HepG2 (cell line): Measurements from ENCODE around the gene CAPZB. TPM values are rescaled to one million over a fixed set of nuclear protein-coding genes. Genes with fewer than 3 reads are reported as not detected.

Source experiments
- ATAC-seq: fragments of 200-7000 bp; cut with Tn5 transposase; 3 replicates; pipeline ENCODE4 v1.9.1; 2020; ENCODE audit warnings: mild to moderate bottlenecking, moderate library complexity
- BruUV-seq: library from RNA; stranded (reverse); fragments of 400-500 nt; replicated peaks from 2 replicates; lab custom pipeline; 2021; lab: Mats Ljungman, UMichigan
- CTCF ChIA-PET: fragments of 300-600 bp; formaldehyde crosslinking; extraction: SDS; loops from one replicate; lab custom pipeline; 2021; ENCODE audit warnings: low total read pairs, inconsistent platforms, low intra/inter-chr PET ratio; lab: Yijun Ruan, JAX
- POLR2A ChIA-PET: fragments of 350-600 bp; sonication (Branson Sonifier 250); formaldehyde crosslinking; loops from one replicate; lab custom pipeline; 2020; ENCODE audit warnings: antibody characterized with exemption, inconsistent platforms; lab: Yijun Ruan, JAX
- DNase-seq: peaks from one replicate; pipeline ENCODE4 v3.0.0-alpha.2; 2015; ENCODE audit warnings: low spot score
- FAIRE-seq: peaks from 3 replicates; lab custom pipeline; 2011; peaks lifted over from hg19 to GRCh38; lab: Jason Lieb, UNC
- H2AFZ ChIP-seq: one replicate; pipeline ENCODE4 v1.6.1; 2011; ENCODE audit warnings: low read length, inconsistent platforms
- H3K27ac ChIP-seq: fragments of 300-600 bp; 3 replicates; pipeline ENCODE4 v1.8.0; 2011; ENCODE audit warnings: mixed run types, mild to moderate bottlenecking, mixed read lengths, low read length, inconsistent platforms; ENCODE audit not compliant: insufficient read depth; ENCODE audit errors: extremely low read length
- H3K27me3 ChIP-seq, 2 experiments: fragments of 200-600 bp in 1 of 2; 2 replicates in 1 of 2; 3 replicates in 1 of 2; pipeline versions ENCODE4 v1.6.0 to v1.8.0; 2011; ENCODE audit warnings: low read length in 2 of 2, mild to moderate bottlenecking in 2 of 2, moderate library complexity in 2 of 2, inconsistent platforms in 1 of 2; ENCODE audit not compliant: insufficient read depth in 2 of 2, control insufficient read depth in 1 of 2
- H3K36me3 ChIP-seq, 2 experiments: fragments of 200-600 bp in 1 of 2; replicated peaks in 1 of 2; 2 replicates in 1 of 2; 3 replicates in 1 of 2; pipeline versions ENCODE4 v1.5.1 to v1.8.0; 2011; ENCODE audit warnings: low read length in 2 of 2, inconsistent platforms in 1 of 2; ENCODE audit not compliant: insufficient read depth in 2 of 2, control insufficient read depth in 1 of 2
- H3K4me1 ChIP-seq: 2 replicates; pipeline ENCODE4 v1.5.1; 2012; ENCODE audit warnings: low read length, inconsistent platforms; ENCODE audit not compliant: insufficient read depth
- H3K4me2 ChIP-seq: 2 replicates; pipeline ENCODE4 v1.6.0; 2011; ENCODE audit warnings: low read depth, low read length, inconsistent platforms
- H3K4me3 ChIP-seq, 3 experiments: fragments of 200-600 bp in 1 of 3; sonication (generic), shearing (Covaris generic) in 1 of 3; replicated peaks in 1 of 3; 2 replicates each; pipeline ENCODE4 v1.5.1; 2011 to 2016; ENCODE audit warnings: low read length in 3 of 3, inconsistent platforms in 2 of 3, low read depth in 2 of 3, mild to moderate bottlenecking in 2 of 3, control low read depth in 1 of 3, mixed read lengths in 1 of 3; ENCODE audit not compliant: insufficient read depth in 1 of 3
- H3K79me2 ChIP-seq: one replicate; pipeline ENCODE4 v1.6.1; 2011; ENCODE audit warnings: low read length, inconsistent platforms; ENCODE audit not compliant: insufficient read depth
- H3K9ac ChIP-seq: 2 replicates; pipeline ENCODE4 v1.6.0; 2011; ENCODE audit warnings: mild to moderate bottlenecking, low read depth, low read length, inconsistent platforms; ENCODE audit not compliant: insufficient read depth
- H3K9me3 ChIP-seq: 2 replicates; pipeline ENCODE4 v1.5.1; 2012; ENCODE audit warnings: mild to moderate bottlenecking, low read length
- H4K20me1 ChIP-seq: 2 replicates; pipeline ENCODE4 v1.6.0; 2011; ENCODE audit warnings: inconsistent platforms, mild to moderate bottlenecking, low read length, moderate library complexity; ENCODE audit not compliant: insufficient read depth
- FOXA1 ChIP-seq, 2 experiments: fragments of 450-650 bp in 1 of 2; sonication (generic) in 1 of 2; formaldehyde crosslinking in 1 of 2; IDR thresholded peaks; 2 replicates each; pipeline versions ENCODE4 v1.4.0 to v1.6.1; 2016 to 2020; ENCODE audit warnings: missing genetic modification reagents in 1 of 2
- NFRKB ChIP-seq: fragments of 450-650 bp; IDR thresholded peaks from 2 replicates; pipeline ENCODE4 v1.6.1; 2017
- ZFP1 ChIP-seq: IDR thresholded peaks from 2 replicates; pipeline ENCODE4 v1.6.1; 2016
- ZZZ3 ChIP-seq: sonication (generic); formaldehyde crosslinking; IDR thresholded peaks from 2 replicates; pipeline ENCODE4 v1.4.0; 2020; ENCODE audit warnings: missing genetic modification reagents, mild to moderate bottlenecking, borderline replicate concordance
- WGBS: methylation state at CpG from one replicate; pipeline ENCODE4 v1.1.6; 2017; ENCODE audit warnings: low lambda C conversion rate; 5-methylcytosine and 5-hydroxymethylcytosine counted together
- in situ Hi-C: cut with HindIII; loops from 2 replicates; pipeline ENCODE4 v1.10.0; 2017; ENCODE audit warnings: low pct_unique_long_range_greater_than_20kb; ENCODE audit not compliant: extremely low pct_ligation_motif_present
- intact Hi-C: fragments of 100-400 bp; cut with micrococcal nuclease; formaldehyde crosslinking; loops from one replicate; pipeline ENCODE4 v1.10.0; 2022; ENCODE audit not compliant: unreplicated experiment
- polyA plus RNA-seq, 8 experiments: library from polyadenylated mRNA; depleted of rRNA in 3 of 8; stranded (reverse) in 7 of 8; unstranded in 1 of 8; fragments of >200 nt; fragmentation: Illumina TruSeq in 4 of 8; extraction: Trizol in 4 of 8; gene quantifications; 2 replicates each; pipeline versions ENCODE4 v1.2.1 to v1.2.3, GENCODE V29; 2011 to 2016; ENCODE audit warnings: low read depth in 4 of 8, missing spikeins in 1 of 8, mixed read lengths in 1 of 8; ENCODE audit not compliant: insufficient read depth in 1 of 8
- total RNA-seq, 5 experiments: library from RNA; depleted of rRNA; stranded (reverse); fragments of >200 nt; fragmentation: Illumina TruSeq; extraction: Trizol; gene quantifications; 2 replicates each; pipeline ENCODE4 v1.2.3, GENCODE V29; 2016; ENCODE audit warnings: low read depth in 1 of 5
- TF ChIP-seq, protein P1 (sequence below): sonication (generic); formaldehyde crosslinking; conservative IDR thresholded peaks from 2 replicates; pipeline ENCODE4 v1.8.0; 2022; ENCODE audit warnings: mild to moderate bottlenecking, moderate library complexity, missing genetic modification reagents
- TF ChIP-seq, protein P2 (sequence below): IDR thresholded peaks from 2 replicates; pipeline ENCODE4 v1.6.1; 2016; ENCODE audit warnings: mild to moderate bottlenecking, missing biosample characterization, missing genetic modification reagents

Gene CAPZB
- total and polyA plus RNA-seq, 2 of the 13 experiments (the other 11 are each of a cell fraction or from before 2014, with no cell fraction given) = 58.9 to 76.9 TPM

DNA sequence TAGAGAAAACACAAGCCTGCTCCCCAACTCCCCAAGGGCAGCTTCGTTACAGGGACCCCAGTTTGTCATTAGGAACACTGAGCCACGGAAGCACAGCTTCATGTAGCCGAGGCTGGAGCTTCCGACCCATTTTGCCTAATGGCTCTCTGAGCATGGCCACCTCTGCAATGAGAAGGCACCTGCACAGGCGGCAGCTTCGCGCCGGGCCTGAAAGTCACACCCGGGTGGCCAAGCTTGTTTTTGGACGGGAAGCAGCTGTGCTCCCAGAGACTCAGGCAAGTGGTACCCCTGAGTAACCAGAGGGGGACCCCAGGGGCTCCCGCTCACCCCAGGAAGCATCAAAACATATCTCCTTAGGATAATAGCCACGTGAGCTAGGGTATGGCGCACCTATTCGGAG, 92.3 kb downstream of the CAPZB start:
- Histone ChIP-seq H4K20me1 (peaks cover 4% of the 10 kb centered on the region; the same call in 1 of the 2 replicates), H3K4me1 (peaks cover 38% of the 10 kb centered on the region), H3K79me2 (peaks cover 37% of the 10 kb centered on the region), H3K4me3 (no peak overlapping the region), H3K9ac (no peak overlapping the region), H3K27me3 (no peaks in the 10 kb centered on the region)
- FAIRE-seq = no peak
- no peak for DNase-seq
- 98% methylated on average over 8 of the region's 14 CpGs for WGBS
- no peak for ATAC-seq
- TF ChIP-seq, protein P1, sequence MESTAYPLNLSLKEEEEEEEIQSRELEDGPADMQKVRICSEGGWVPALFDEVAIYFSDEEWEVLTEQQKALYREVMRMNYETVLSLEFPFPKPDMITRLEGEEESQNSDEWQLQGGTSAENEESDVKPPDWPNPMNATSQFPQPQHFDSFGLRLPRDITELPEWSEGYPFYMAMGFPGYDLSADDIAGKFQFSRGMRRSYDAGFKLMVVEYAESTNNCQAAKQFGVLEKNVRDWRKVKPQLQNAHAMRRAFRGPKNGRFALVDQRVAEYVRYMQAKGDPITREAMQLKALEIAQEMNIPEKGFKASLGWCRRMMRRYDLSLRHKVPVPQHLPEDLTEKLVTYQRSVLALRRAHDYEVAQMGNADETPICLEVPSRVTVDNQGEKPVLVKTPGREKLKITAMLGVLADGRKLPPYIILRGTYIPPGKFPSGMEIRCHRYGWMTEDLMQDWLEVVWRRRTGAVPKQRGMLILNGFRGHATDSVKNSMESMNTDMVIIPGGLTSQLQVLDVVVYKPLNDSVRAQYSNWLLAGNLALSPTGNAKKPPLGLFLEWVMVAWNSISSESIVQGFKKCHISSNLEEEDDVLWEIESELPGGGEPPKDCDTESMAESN = no peak
- TF ChIP-seq, protein P2, sequence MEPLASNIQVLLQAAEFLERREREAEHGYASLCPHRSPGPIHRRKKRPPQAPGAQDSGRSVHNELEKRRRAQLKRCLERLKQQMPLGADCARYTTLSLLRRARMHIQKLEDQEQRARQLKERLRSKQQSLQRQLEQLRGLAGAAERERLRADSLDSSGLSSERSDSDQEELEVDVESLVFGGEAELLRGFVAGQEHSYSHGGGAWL (CRISPR knock-in tag) = no peak
- no peak for TF ChIP-seq NFRKB
- no peak for TF ChIP-seq ZZZ3 (CRISPR knock-in tag)
- TF ChIP-seq FOXA1 (IDR thresholded peaks at IDR 0.05) = no peak
- no peak for TF ChIP-seq FOXA1 (CRISPR knock-in tag; IDR thresholded peaks at IDR 0.05)
- TF ChIP-seq ZFP1 = no peak
- TF ChIP-seq, all 625 proteins: peak for 0
- in situ Hi-C loops = no loop called here
- Histone ChIP-seq H3K4me2 (no peak overlapping the region), H2AFZ (no peak overlapping the region), H3K27ac (no peak overlapping the region), H3K36me3 (peaks cover 7 to 23% of the 10 kb centered on the region in 2 experiments; a peak in 4 of 5 replicates), H3K9me3 (no peaks in the 10 kb centered on the region)
- intact Hi-C loops = no loop called here
- POLR2A ChIA-PET = interaction anchor here (0.5 kb wide), 1 partner anchor 1720 kb away, joined by 3 read pairs; no protein-coding TSS in a partner anchor
- CTCF ChIA-PET = interaction anchor here (2.3 kb wide), 1 partner anchor 258 kb away, joined by 12 read pairs; no protein-coding TSS in a partner anchor
- no TSS peak for BruUV-seq
